ENCODE data around the gene NUTM2A.
"Not testable (repeated sequence)": the region's sequence is repeated elsewhere in the genome, so short reads cannot be mapped to it uniquely, and the experiment has no call there.

DNA sequence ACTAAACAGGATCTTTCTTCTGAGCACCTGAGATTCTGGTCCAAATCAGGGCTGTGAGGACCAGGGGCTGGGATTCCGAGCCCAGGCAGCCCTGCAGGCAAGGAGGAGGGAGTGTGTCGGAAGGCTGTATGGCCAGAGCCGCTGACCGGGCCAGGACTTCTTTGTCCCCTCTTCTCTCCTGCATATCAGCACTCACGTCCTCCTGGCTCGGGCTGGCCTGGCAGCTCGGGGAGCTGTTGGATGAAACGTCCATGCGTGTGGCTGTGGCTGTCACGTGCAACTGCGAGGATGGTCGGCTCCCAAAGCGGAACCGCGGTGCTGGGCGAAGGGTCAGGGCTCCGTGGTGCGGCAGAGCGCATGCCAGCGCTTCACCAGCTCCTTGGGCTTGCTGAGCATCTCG, 11.4 kb upstream of the NUTM2A start:
- not testable (repeated sequence) for TF ChIP-seq POLR2A (IDR thresholded peaks at IDR 0.05)
- TF ChIP-seq, protein P1, sequence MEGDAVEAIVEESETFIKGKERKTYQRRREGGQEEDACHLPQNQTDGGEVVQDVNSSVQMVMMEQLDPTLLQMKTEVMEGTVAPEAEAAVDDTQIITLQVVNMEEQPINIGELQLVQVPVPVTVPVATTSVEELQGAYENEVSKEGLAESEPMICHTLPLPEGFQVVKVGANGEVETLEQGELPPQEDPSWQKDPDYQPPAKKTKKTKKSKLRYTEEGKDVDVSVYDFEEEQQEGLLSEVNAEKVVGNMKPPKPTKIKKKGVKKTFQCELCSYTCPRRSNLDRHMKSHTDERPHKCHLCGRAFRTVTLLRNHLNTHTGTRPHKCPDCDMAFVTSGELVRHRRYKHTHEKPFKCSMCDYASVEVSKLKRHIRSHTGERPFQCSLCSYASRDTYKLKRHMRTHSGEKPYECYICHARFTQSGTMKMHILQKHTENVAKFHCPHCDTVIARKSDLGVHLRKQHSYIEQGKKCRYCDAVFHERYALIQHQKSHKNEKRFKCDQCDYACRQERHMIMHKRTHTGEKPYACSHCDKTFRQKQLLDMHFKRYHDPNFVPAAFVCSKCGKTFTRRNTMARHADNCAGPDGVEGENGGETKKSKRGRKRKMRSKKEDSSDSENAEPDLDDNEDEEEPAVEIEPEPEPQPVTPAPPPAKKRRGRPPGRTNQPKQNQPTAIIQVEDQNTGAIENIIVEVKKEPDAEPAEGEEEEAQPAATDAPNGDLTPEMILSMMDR (IDR thresholded peaks at IDR 0.05): not testable (repeated sequence)

All from esophagus squamous epithelium (tissue), 4 donors.